Measurements from ENCODE around the gene APOA1. TPM values are rescaled to one million over a fixed set of nuclear protein-coding genes. Genes with fewer than 3 reads are reported as not detected.

The APOA1 gene
- polyA plus RNA-seq, 1 donor = 4,188 TPM

Other genes with a start within 250 kb of the APOA1 start
- gene BUD13, start 64.6 kb downstream of the APOA1 start, polyA plus RNA-seq = 21.3 TPM
- gene ZPR1, start 49.6 kb downstream of the APOA1 start, polyA plus RNA-seq = 41.3 TPM
- gene APOA5, start 45.7 kb downstream of the APOA1 start, polyA plus RNA-seq = 0.09 TPM
- gene APOA4, start 14.3 kb downstream of the APOA1 start, polyA plus RNA-seq = 4,166 TPM
- gene APOC3, start 7.7 kb downstream of the APOA1 start, polyA plus RNA-seq = 1,751 TPM

All from large intestine (tissue), 1 donor.